GM18505 (cell line): ENCODE results near the gene SMCO1.
A peak's percentile ranks its signal among the peaks of the same experiment; 100 is the strongest.
"Not testable (repeated sequence)": the region's sequence is repeated elsewhere in the genome, so short reads cannot be mapped to it uniquely, and the experiment has no call there.

ENCODE experiments used
- ATAC-seq: cut with Tn5 transposase; IDR thresholded peaks from one replicate; pipeline ENCODE4 v1.9.1; 2021; ENCODE audit not compliant: unreplicated experiment
- POLR2A ChIP-seq: IDR thresholded peaks from 4 replicates; pipeline ENCODE4 v1.6.1; 2011; ENCODE audit warnings: borderline replicate concordance; ENCODE audit not compliant: insufficient read depth, insufficient read length; ENCODE audit errors: extremely low read depth

The SMCO1 gene

GRCh38 chr3:196537319-196537984 lies 22.3 kb upstream of the SMCO1 start:
- ATAC-seq, result no peak
- no peak for TF ChIP-seq POLR2A

DNA sequence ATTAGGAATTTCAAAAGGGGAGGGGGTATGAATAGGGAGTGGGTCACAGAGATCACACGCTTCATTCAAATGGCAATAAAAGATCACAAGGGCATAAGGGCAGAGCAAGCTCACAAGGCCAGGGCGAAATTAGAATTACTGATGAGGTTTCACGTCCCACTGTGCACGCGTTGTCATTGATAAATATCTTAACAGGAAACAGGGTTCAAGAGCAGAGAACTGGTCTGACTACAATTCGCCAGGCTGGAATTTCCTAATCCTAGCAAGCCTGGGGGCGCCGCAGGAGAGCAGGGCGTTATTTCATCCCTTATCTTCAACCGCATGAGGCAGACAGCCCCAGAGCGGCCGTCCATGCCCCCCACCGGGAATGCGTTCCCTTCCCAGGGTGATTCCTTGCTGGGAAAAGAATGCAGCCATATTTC lies 18.1 kb upstream of the SMCO1 start:
- TF ChIP-seq POLR2A, result no peak
- ATAC-seq, result no peak

DNA sequence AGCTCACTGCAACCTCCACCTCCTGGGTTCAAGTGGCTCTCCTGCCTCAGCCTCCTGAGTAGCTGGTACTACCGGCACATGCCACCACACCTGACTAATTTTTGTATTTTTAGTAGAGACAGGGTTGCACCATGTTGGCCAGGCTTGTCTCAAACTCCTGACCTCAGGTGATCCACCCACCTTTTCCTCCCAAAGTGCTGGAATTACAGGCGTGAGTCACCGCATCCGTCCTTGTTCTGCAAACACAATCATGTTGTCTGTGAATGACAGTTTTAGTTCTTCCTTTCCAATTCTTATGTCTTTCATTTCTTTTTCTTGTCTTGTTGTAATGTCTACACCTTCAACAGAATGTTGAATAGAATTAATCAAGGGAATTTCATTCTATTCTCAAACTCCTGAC lies 16.3 kb upstream of the SMCO1 start:
- no peak for ATAC-seq
- no peak for TF ChIP-seq POLR2A

DNA sequence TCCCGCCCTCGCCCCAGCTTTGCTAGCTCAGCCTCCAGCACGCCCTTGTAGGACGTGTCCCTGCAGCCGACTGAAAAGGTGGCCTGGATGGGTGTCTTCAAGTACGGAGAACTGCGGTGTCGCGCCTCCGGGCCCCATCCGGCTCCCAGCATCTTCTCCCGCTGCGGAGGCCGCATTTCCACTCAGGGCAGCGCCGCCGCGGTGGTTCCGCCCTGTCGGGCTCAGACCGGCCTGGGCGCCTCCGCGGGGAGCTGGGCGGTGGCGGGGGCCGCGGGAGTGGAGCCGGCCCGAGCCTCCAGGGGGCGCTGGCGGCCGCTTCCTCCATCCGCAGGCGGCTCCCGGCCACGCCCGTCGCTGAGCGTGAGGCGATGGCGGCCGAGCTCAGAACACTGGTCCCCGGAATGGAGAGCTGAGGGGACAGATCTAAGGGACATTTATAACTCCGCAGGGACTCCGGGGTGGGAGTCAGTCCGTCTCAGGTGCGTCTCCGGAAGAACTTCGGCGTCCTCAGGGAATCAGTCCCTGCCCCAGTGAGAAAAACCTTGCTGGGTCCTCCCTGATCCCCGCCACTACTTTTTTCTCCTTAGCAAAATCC lies 13.6 kb upstream of the SMCO1 start:
- peak; percentile 78 for ATAC-seq
- TF ChIP-seq POLR2A, result peak; percentile 86

DNA sequence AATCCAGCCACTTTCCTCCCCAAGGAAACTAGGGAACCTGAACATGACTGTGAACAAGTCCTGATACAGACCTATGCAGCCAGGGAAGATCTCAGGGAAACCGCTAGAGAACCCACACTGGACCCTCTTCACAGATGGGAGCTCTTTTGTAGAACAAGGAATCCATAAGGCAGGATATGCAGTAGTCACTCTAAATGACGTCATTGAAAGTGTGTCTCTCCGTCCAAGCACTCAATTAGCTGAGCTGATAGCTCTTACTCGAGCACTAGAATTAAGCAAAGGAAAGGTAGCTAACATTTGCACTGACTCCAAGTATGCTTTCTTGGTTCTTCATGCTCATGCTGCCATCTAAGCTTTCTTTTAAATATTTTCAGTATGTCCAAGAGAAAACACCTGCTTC lies 10.0 kb upstream of the SMCO1 start:
- TF ChIP-seq POLR2A, result no peak
- no peak for ATAC-seq

DNA sequence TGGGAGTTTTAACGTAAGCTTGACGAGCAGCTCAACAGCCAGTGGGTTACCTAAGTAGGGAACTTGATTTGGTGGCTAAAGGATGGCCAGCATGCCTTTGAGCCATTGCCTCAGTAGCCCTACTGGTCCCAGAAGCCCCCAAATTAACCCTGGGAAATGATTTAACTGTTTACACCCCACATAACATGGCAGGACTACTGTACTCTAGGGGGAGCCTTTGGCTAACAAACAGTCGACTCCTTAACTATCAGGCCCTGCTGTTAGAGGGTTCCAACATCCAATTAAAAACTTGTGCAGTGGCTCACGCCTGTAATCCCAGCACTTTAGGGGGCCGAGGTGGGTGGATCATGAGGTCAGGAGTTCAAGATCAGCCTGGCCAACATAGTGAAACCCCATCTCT lies 9.4 kb upstream of the SMCO1 start:
- no peak for ATAC-seq
- no peak for TF ChIP-seq POLR2A

DNA sequence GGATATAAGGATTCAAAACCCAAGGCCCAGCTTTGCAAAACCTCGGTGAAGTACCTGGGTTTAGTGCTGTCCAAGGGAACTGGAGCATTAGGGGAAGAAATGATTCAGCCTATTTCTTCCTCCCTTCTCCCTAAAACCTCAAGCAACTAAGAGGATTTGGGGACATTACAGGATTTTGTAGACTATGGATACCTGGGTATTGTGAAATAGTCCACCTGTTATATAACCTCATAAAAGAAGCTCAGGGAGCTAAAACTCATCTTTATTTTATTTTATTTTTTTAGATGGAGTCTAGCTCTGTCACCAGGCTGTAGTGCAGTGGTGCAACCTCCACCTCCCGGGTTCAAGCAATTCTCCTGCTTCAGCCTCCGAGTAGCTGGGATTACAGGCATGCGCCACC lies 8.7 kb upstream of the SMCO1 start:
- no peak for TF ChIP-seq POLR2A
- ATAC-seq, result no peak

GRCh38 chr3:196521291-196521690 lies 6.1 kb upstream of the SMCO1 start:
- ATAC-seq, result not testable (repeated sequence)

DNA sequence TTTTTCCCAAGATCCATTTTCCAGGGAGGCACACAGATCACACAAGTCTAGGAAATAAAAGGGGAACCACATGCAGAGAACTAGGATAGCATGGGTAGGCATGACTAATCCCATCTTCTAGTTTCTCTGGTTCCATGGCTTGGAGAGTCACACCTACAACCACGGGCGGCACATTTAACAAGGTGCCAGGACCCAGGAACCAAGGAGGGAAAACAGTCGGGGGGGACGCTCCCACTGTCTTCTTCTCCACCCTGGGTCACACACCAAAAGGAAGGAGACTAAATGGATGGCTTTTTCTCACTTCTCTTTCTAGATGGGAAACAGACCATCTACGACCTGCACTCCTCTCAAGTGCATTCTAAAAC lies 4.6 kb upstream of the SMCO1 start:
- ATAC-seq, result no peak
- TF ChIP-seq POLR2A, result no peak

GRCh38 chr3:196518966-196519717 lies 4.0 kb upstream of the SMCO1 start:
- no peak for TF ChIP-seq POLR2A
- ATAC-seq, result no peak

GRCh38 chr3:196517919-196518318 lies 2.8 kb upstream of the SMCO1 start:
- TF ChIP-seq POLR2A, result no peak
- ATAC-seq, result no peak

- no peak for TF ChIP-seq POLR2A
Measured at GRCh38 chr3:196517162-196517800, 2.1 kb upstream of the SMCO1 start.

GRCh38 chr3:196514350-196514716 lies 813 bp downstream of the SMCO1 start:
- ATAC-seq, result no peak
- no peak for TF ChIP-seq POLR2A

More at GRCh38 chr3:196517162-196517800, 2.1 kb upstream of the SMCO1 start:
- no peak for ATAC-seq
